H1 (cell line): ENCODE measurements around the gene RAB11FIP5.

Experiments used
- CTCF ChIP-seq, 3 experiments: IDR thresholded peaks; 1 replicate in 2 of 3; 2 replicates in 1 of 3; pipeline versions ENCODE4 v1.5.1 to v1.6.1; 2011; ENCODE audit warnings: low read length in 3 of 3, mild to moderate bottlenecking in 3 of 3, inconsistent platforms in 2 of 3, low read depth in 1 of 3, moderate library complexity in 1 of 3; ENCODE audit not compliant: insufficient read depth in 1 of 3; ENCODE audit errors: control extremely low read depth in 1 of 3
- GABPA ChIP-seq: IDR thresholded peaks from 2 replicates; pipeline ENCODE4 v1.6.1; 2011; ENCODE audit warnings: mild to moderate bottlenecking, low read length, moderate library complexity, borderline replicate concordance; ENCODE audit not compliant: insufficient read depth
- NRF1 ChIP-seq: IDR thresholded peaks from 2 replicates; pipeline ENCODE4 v1.6.1; 2011; ENCODE audit warnings: mild to moderate bottlenecking, low read depth, low read length, improper control_type of control experiment
- POLR2A ChIP-seq, 2 experiments: IDR thresholded peaks; 1 replicate in 1 of 2; 2 replicates in 1 of 2; pipeline ENCODE4 v1.6.1; 2011; ENCODE audit warnings: low read depth in 2 of 2, low read length in 2 of 2, mild to moderate bottlenecking in 2 of 2; ENCODE audit errors: control extremely low read depth in 1 of 2
- USF2 ChIP-seq: IDR thresholded peaks from 2 replicates; pipeline ENCODE4 v1.6.1; 2011; ENCODE audit warnings: low read length, improper control_type of control experiment

GRCh38 chr2:73104933-73105332 lies 7.8 kb downstream of the RAB11FIP5 start:
- TF ChIP-seq NRF1, result no peak
- TF ChIP-seq USF2, result no peak
- TF ChIP-seq GABPA, result no peak
- TF ChIP-seq CTCF (IDR thresholded peaks at IDR 0.05; ENCODE audit: control extremely low read depth in 1 of 3, insufficient read depth in 1 of 3, low read depth in 1 of 3, low read length in 3 of 3), result no peak
- no peak for TF ChIP-seq POLR2A (IDR thresholded peaks at IDR 0.05; ENCODE audit: control extremely low read depth in 1 of 2, low read depth in 2 of 2, low read length in 2 of 2)
